COR-L47 (cell line): ENCODE measurements around the gene RGS7.
"Not testable (repeated sequence)": the region's sequence is repeated elsewhere in the genome, so short reads cannot be mapped to it uniquely, and the experiment has no call there.

ENCODE experiments used
- DNase-seq: peaks from one replicate; lab custom pipeline; 2025; lab: John Stamatoyannopoulos, UW

Gene RGS7

DNA sequence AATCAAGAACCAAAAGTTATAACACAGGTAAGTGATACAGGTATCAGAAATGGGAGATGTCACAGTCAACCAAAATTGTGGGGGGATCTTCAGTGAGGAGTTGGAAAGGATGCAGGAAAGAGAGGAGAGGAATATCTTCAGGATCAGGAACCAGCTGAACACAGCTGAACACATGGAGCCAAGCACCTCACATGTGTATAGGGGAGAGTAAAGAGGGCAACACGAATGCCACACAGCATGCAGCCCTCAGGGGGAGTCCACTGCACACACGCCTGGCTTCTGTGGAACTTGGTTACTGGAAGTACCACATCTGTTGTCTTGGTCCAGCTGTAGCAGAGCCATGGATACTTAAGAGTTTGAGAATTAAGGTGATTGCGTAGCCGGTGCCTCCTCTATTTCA lies 218.8 kb downstream of the RGS7 start:
- DNase-seq: no peak

- no peak for DNase-seq
These were observed 220.6 kb downstream of the RGS7 start for GRCh38 chr1:241136389-241136788.

DNA sequence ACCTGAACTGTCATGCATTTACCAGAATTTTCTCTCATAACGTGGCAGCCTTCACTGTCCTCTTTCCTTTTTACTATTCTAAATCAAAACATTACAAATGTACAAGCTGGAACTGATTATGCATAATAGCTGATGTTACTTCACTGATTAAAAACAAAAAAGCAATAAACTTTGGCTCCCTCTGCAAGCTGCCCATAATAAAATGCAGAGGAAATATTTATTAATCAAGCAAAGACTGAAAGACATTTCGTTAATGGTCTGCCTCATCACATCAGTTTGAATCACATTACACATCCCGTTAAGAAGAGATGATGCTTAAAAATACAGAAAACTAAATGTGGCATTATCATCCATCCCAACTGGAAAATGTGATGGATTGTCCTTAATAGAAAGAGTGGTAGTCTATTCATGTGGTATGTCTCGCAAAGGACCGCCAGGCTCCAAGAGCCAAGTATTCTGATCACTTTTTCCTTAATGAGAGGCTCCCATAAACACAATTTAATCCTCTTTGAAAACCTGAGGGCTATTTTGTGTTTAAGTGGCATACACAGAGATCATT lies 225.3 kb downstream of the RGS7 start:
- DNase-seq: no peak

DNA sequence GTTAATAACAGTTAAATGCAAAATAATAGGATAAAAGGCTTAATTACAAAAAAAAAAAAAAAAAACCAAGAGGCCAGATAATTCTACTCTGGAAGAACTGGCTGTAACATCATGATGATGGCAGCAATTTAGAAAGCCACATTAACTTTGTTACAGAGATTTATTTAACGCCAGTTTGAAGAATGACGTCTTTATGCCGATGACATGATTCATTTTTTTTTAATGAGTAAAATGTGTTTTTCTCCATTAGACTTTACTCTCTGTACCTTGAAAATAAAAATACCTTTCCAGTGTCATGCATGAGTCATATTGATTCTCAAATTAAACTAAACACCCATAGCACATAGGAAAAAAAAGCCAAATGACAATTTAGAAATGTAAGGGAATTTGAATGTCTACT lies 226.1 kb downstream of the RGS7 start:
- DNase-seq: no peak

GRCh38 chr1:241129207-241129960 lies 227.6 kb downstream of the RGS7 start:
- no peak for DNase-seq

DNA sequence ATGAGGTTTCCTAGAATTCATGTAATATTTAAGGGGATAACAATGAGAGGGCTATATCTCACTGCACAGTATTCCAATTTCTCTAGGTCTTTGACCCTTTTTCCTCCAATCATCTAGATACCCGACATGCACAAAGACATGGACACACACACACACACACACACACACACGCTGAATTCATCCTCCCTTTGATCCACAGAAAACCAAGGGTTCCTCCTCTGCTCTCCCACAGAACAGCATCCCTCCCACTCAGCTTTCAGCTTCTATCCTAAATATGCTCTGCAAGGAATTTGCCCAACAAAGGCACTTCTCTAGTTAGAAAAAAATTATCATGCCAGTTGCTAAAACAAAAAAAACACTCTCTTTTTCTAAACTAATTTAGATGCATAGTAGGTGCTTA lies 231.7 kb downstream of the RGS7 start:
- no peak for DNase-seq

- DNase-seq: no peak
These were observed 239.0 kb downstream of the RGS7 start for GRCh38 chr1:241118049-241118448.

DNA sequence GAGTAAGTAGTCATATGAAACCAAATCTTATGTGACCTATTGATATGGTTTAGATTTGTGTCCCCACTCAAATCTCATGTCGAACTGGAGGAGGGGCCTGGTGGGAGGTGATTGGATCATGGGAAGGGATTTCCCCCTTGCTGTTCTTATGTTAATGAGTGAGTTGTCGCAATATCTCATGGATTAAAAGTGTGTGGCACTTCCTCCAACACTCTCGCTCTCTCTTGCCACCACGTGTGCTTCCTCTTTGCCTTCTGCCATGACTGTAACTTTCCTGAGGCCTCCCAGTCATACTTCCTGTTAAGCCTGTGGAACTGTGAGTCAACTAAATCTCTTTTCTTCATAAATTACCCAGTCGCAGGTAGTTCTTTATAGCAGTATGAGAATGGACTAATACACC lies 241.2 kb downstream of the RGS7 start:
- no peak for DNase-seq

DNA sequence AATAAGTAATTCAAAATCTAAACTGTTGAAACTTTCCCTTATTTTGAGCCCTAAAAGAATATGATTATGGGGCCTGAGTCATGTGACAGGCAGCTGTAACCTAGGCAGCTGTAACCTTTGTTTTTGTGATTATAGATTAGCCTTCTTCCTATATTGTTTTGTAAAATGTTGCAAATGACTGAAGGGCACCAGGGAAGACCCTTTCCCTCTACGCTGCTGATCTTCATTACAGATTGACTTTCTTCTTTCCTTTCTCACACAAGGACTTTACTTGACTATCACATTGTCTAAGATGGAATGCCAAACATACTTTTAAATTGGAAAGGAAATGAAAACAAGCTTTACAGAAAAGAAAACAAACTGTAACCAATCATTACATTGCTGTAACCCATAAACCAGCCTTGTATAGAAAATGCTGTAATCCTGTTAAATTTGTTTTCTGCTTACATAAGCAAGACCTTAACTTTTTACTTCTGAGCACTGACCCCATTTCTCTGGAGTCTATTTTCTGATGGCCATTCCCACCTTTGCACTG lies 242.2 kb downstream of the RGS7 start:
- DNase-seq: no peak

GRCh38 chr1:241113557-241113956 lies 243.4 kb downstream of the RGS7 start:
- DNase-seq: no peak

DNA sequence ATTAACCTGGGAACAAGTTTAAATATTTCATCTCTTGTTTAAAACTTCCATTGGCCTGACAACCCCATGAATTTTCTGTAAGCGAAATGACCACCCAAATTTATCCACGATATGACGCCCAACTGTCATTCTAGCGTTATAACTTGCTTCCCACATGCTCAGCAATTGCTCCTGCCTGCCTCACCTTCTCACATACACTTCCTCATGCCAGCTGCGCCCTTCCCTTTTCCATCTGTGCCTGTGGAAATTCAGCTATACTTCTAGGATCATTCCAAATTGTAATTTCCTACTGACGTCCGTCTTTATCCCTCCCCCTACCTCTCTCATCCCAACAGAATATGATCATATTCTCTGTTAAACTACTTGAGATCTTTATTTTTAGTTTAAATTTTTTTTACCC lies 248.0 kb downstream of the RGS7 start:
- no peak for DNase-seq

GRCh38 chr1:241105147-241105546 lies 251.9 kb downstream of the RGS7 start:
- no peak for DNase-seq

DNA sequence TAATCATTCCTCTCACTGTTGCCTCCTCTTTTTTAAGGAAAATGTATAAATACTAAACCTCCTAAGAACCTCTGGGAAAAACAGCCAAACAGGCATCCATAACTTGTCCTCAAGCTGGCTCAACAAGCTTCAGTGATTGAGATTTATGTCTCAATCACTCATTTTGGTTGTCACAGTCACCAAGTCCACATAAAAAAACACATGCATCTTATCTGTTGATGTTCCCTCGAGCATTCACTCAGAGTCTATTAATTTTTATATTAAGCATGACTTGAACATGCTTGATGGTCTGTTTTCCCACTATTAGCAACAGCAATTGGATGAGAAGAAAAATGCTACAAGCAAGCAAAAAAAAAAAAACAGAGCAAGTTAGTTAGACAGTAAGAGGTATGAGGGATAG lies 254.3 kb downstream of the RGS7 start:
- no peak for DNase-seq

- DNase-seq: no peak
These were observed 255.4 kb downstream of the RGS7 start for GRCh38 chr1:241101622-241102021.

DNA sequence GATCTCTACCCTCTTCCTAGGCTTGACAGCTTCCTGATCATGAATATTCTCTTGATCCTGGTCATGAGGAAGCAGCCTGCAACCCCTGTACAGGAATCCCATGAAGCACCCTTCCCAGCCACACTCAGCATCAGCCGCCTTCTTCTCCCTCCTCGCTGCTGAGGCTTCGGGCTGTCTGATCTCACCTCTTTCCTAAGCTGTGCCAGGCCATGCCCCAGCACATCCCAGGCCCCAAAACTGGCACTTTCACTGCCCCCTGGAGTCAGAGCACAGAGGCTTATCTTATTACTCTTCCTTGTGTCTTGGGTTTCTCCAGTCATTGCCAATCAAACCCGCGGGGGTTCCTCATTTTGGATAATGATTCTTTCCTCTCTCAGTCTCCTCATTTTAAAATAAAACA lies 259.5 kb downstream of the RGS7 start:
- no peak for DNase-seq

GRCh38 chr1:241096982-241097381 lies 260.0 kb downstream of the RGS7 start:
- no peak for DNase-seq

DNA sequence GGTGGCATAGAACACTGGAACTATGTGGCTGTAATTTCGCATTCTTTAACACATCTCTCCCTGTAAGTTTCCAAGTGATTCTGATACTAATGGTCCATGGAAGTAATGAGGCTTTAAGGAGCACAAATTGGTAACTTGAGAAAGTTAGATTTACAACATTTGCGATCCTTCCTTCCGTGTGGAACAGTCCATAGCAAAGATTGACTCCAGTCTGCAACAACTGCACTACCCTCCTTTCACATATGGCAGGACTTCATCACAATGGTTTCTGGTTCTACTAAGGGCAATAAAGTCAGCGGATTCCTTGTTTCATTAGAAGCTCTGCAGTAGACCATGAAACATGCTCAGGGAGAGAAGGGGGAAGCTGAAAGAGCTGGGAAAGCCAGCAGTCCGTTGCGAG lies 261.2 kb downstream of the RGS7 start:
- no peak for DNase-seq

DNA sequence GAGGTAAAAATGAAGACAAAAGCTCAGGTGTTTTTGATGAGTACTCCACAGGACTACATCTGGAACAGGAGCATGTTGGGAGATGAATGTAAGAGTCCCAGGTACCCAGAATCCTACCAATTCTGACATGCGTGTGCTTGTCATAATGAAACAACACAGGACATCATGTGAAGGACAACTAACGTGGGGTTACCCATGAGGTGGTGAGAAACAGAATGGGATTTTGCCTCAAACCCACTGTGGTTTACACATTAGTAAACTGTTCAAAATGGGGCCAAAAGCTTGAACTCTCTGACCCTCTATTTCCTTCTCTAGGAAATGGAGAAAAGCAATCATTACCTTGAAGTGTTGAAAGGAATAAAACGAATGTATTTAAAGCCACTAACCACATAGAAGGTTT lies 266.2 kb downstream of the RGS7 start:
- DNase-seq: no peak

DNA sequence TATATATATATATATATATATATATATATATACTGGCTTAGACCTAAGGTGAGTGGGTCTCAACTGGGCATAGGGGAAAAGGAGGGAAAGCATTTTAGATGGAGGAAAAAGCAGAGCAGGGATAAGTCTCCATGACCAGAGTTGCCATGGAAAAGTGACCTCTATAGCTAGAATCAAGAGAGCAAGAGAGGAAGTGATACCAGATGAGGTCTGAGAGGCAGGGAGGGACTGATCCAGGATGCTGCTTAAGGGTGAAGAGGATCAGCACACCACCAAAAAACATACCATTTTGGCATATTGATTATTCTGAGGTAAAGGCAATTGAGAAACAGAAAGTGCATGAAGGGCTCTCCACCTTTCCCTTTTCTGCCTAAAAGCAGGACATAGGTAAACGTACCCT lies 267.9 kb downstream of the RGS7 start:
- not testable (repeated sequence) for DNase-seq

- not testable (repeated sequence) for DNase-seq
These were observed 268.9 kb downstream of the RGS7 start for GRCh38 chr1:241088075-241088474.

DNA sequence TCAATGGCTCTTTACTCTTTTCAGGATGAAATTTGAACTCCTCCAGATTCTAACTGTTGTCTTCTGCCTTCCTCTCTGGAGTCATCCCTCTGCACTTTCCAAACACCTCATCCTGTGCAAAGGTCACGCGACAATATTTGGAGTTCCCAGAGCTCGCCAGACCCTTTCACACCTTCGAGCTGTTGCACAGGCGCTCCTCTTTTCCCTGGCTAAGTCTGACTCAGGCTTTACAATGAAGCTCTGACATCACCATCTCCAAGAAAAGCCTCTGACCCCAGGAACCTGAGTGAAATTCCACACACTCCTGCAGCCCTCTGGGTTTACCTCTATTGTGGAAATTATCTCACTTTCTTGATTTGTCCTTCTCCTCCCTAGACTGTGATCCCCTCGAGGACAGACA lies 270.3 kb downstream of the RGS7 start:
- DNase-seq: no peak

DNA sequence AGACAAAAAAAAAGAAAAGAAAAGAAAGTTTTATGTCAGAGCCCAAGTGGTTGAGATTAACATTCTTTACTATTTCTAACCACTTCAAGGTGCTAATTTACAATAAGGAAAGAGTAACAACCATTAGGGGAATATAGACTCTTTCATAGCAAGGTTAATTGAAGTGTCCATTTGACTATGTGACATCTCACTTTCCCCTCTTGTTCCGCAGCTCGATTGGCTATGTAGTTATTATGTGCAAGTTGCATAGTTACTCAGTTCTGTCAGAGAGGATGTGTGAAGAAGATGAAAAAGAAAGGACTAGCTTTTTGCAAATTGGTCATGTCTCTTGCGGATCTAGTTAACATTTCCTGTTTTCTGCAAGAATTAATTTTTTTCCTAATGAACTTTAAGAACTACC lies 273.7 kb downstream of the RGS7 start:
- DNase-seq: no peak

GRCh38 chr1:241081473-241081872 lies 275.5 kb downstream of the RGS7 start:
- no peak for DNase-seq

- no peak for DNase-seq
These were observed 277.5 kb downstream of the RGS7 start for GRCh38 chr1:241079459-241079858.
